Suprapubic skin (tissue), 3 donors: ENCODE data around the gene GRAP2.

ENCODE experiments used
- CTCF ChIP-seq, 2 donors: fragments of 200-600 bp in 1 of 2; fragments of 450-650 bp in 1 of 2; sonication (generic) in 1 of 2; IDR thresholded peaks; one replicate each; pipeline ENCODE4 v1.5.1; 2016 to 2019; ENCODE audit warnings: antibody characterized with exemption in 2 of 2, mild to moderate bottlenecking in 1 of 2, moderate library complexity in 1 of 2
- EP300 ChIP-seq: sonication (generic); formaldehyde crosslinking; IDR thresholded peaks from one replicate; pipeline ENCODE4 v1.6.1; 2017; ENCODE audit warnings: antibody characterized with exemption
- POLR2A ChIP-seq, 2 donors: fragments of 450-650 bp; IDR thresholded peaks; one replicate each; pipeline ENCODE4 v1.6.1; 2017; ENCODE audit warnings: antibody characterized with exemption in 2 of 2, mild to moderate bottlenecking in 2 of 2, moderate library complexity in 2 of 2

- no peak for TF ChIP-seq CTCF (IDR thresholded peaks at IDR 0.05)
- no peak for TF ChIP-seq EP300
- TF ChIP-seq POLR2A (IDR thresholded peaks at IDR 0.05) = no peak
Observed at GRCh38 chr22:39852799-39853198, 48.1 kb upstream of the GRAP2 start.
